Omental fat pad (tissue), 4 donors: ENCODE results near the gene NPDC1. TPM values are rescaled to one million over a fixed set of nuclear protein-coding genes. Genes with fewer than 3 reads are reported as not detected.

Source experiments
- ATAC-seq: fragments of 150-250 bp; one replicate; pipeline ENCODE4 v1.9.1; 2016; ENCODE audit warnings: mild to moderate bottlenecking, moderate library complexity; ENCODE audit not compliant: low FRiP score
- DNase-seq: peaks from one replicate; pipeline ENCODE4 v3.0.0-alpha.2; 2019; ENCODE audit warnings: low spot score
- total RNA-seq, 4 donors: library from RNA; depleted of rRNA; stranded (reverse); fragments of >200 nt; gene quantifications; one replicate each; pipeline ENCODE4 v1.1.0, GENCODE V29; 2016
- TF ChIP-seq, protein P1 (sequence below), 3 donors: fragments of 450-650 bp; IDR thresholded peaks; one replicate each; pipeline ENCODE4 v1.5.1; 2016 to 2017; ENCODE audit warnings: antibody characterized with exemption in 3 of 3, mild to moderate bottlenecking in 3 of 3, moderate library complexity in 2 of 3

Gene NPDC1
- total RNA-seq, 4 donors from 2014 or later: 37.2 to 70.5 (median 58.5) TPM

DNA sequence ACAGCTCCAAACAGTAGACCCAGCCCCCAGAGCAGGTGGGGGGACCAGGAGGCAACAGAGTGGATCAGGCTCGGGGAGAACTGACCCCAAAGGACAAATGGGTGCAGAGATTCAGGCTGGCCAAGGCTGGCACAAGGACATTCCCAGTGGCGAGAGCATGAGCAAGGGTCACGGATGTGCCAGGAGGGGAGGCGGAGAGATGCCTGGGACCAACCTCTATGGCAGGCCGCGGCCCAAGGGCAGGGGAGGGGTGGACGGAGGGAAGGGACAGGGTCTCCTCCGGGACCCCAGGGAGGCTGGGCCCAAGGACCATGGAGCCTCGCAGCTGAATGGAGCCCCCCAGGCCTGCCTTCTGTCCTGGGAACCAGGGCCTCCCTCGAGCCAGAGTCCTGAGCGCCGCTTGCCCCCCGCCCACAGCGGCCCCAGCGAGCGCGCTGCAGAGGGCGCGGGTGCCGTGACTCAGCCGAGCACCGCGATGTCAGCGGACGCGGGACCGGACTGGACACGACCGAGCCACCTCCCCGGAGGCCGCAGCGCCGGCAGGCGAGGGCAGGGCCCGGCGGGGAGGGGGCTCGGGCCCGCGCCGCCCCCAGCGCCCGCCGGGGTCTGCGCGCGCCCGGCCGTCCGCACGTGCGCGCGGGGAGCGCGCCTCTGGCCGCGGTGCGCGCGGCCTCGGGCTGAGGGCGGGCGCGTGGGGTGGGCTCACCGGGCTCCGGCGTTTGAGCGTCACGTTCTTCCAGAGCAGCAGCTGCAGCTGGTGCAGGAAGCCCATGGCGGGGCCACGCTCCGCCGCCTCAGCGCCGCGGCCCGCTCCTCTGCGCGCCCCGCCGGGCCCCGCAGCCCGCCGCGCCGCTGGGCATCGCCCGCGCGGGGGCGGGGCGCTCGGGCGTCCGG, 18.4 kb downstream of the NPDC1 start, which contains the start of gene ABCA2:
TSS of gene ABCA2 (minus strand) at position 869 of the 894 bp plus-strand sequence. CDS start at position 772, 97 bp downstream.
- TF ChIP-seq, protein P1, sequence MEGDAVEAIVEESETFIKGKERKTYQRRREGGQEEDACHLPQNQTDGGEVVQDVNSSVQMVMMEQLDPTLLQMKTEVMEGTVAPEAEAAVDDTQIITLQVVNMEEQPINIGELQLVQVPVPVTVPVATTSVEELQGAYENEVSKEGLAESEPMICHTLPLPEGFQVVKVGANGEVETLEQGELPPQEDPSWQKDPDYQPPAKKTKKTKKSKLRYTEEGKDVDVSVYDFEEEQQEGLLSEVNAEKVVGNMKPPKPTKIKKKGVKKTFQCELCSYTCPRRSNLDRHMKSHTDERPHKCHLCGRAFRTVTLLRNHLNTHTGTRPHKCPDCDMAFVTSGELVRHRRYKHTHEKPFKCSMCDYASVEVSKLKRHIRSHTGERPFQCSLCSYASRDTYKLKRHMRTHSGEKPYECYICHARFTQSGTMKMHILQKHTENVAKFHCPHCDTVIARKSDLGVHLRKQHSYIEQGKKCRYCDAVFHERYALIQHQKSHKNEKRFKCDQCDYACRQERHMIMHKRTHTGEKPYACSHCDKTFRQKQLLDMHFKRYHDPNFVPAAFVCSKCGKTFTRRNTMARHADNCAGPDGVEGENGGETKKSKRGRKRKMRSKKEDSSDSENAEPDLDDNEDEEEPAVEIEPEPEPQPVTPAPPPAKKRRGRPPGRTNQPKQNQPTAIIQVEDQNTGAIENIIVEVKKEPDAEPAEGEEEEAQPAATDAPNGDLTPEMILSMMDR (IDR thresholded peaks at IDR 0.05): no peak
- DNase-seq (no peak), ATAC-seq (peak; percentile 28)

DNA sequence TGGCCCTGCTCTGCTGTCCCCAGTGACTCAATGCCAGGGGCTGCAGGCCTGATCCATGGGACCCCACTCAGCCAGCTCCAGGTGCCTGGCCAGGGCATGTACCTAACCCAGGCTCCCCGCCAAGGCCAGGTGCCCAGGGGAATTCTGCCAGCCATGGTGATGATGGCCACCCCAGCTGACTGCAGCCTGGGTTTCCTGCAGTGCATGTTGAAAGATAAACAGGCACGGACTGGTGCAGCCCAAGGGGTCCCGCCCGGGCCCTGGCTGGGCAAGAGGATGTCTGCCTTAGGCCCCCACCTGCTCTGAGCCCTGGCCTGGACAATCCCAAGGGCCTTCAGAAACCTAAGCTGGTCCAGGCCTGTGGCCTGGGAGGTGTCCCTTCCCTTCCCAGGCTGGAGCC, 19.1 kb downstream of the NPDC1 start:
- TF ChIP-seq, protein P1 (IDR thresholded peaks at IDR 0.05): no peak
- DNase-seq (no peak), ATAC-seq (no peak)

DNA sequence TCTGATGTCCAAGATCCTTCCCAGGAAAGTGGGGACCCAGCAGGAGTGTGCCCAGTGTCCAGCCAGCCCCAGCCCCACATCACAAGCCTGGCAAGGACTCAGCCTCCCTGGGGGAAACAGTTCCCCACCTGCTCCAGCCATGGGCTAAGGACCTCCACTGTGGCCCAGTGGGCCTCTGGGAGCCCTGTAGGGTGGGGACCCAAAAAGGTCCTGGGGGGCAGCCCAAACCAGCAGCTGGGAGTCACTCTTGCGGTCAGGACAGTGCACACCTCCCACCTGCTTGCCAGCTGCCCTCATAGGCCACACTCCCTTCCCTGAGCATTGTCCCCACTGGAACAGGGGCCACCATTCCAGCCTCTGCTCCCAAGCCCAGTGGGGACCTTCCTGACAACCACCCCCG, 19.6 kb downstream of the NPDC1 start:
- no peak for DNase-seq
- no peak for ATAC-seq
- TF ChIP-seq, protein P1 (IDR thresholded peaks at IDR 0.05): no peak

DNA sequence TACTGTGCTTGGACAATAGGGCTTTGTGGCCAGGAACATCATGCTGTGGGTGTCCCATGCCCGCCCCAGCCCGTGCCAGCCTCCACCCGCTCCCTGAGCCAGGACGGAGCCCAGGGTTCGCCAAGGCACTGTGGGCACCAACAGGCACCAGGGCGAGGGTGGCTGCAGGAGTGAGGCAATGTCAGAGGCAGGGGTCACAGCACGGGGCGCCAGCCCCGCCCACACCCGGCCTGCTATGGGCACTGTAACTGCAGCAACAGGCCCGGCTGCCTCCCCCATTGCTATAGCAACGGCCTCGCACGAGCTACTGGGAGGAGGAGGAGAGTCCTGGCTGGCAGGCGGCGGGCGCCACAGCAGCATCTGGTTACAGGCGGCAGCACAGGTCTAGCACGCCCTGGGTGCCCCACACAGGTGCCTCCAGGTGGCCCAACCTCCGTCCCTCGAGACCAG, 20.4 kb downstream of the NPDC1 start:
- no peak for ATAC-seq
- TF ChIP-seq, protein P1 (IDR thresholded peaks at IDR 0.05): no peak
- no peak for DNase-seq

DNA sequence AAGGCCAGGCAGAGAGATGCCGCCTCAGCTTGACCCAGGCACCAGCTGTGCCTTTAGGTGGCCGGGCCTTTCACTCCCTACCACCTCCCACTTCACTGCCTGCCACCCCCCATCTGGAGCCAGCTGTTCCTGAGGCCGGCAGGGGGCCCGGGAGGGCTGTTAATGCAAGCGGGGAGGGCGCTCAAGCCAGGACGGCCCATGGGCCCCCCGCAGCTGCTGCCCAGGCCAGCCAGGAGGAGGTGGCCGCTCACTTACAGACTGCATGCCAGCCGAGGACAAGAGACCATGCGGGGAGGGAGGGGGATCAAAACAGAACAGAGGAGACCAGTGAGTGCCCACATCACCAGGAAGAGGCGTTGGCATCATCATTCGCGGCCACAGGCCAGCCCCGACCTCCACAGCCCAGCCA, 22.4 kb downstream of the NPDC1 start:
- no peak for ATAC-seq
- TF ChIP-seq, protein P1 (IDR thresholded peaks at IDR 0.05): no peak
- no peak for DNase-seq

DNA sequence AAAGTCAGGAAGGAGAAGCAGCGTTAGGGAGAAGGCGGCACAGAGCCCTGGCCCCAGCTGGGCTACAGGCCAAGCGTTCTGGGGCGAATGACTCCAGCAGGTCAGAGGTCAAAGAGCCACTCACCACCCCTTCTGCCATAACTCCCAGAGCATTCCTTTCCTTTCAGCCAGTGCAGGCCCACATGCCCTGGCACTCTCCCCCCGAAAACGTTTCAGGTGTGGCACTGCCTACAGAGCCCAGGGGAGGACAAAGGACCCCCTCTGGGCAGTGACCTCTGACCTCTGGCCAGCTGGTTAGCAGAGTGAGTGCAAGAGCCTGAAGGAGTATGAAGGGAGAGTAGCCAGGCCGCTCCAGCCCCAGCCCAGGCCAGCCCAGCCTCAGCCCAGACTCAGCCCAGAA, 22.8 kb downstream of the NPDC1 start:
- TF ChIP-seq, protein P1 (IDR thresholded peaks at IDR 0.05): no peak
- no peak for ATAC-seq

DNA sequence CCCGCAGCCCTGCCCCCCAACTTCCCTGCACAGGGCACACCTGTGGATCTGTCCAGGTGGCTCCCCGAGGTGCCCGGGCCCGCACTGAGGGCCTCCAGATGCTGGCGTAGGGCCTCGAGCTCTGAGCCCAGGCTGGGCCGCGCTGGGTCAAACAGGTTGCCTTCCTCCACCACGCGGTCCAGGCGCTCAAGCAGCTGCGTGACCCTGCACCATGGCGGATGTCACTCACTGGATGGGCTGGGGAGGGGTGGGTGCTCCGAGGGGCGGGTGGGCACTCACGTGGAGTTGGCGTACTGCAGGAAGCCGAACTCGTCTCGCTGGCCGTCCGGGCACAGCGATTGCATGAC, 23.3 kb downstream of the NPDC1 start:
- ATAC-seq (no peak), DNase-seq (no peak)
- TF ChIP-seq, protein P1 (IDR thresholded peaks at IDR 0.05): no peak

More for the DNA sequence above, 22.8 kb downstream of the NPDC1 start:
- DNase-seq: no peak
